Neural progenitor cell (in vitro differentiated cells): ENCODE results near the gene ATP1B4. TPM values are rescaled to one million over a fixed set of nuclear protein-coding genes. Genes with fewer than 3 reads are reported as not detected.
A peak's percentile ranks its signal among the peaks of the same experiment; 100 is the strongest.

Experiments used
- DNase-seq: peaks from one replicate; pipeline ENCODE4 v3.0.0-alpha.2; 2016; ENCODE audit warnings: low spot score
- H2AFZ ChIP-seq: fragments of 200-600 bp; sonication (generic); replicated peaks from 2 replicates; pipeline ENCODE4 v1.6.1; 2016; ENCODE audit warnings: antibody characterized with exemption
- H3F3A ChIP-seq: fragments of 200-600 bp; sonication (generic); 2 replicates; pipeline ENCODE4 v1.6.1; 2016; ENCODE audit warnings: antibody characterized with exemption, low read depth
- H3K27ac ChIP-seq: fragments of 200-600 bp; sonication (generic); 2 replicates; pipeline ENCODE4 v1.5.1; 2016; ENCODE audit warnings: mild to moderate bottlenecking
- H3K27me3 ChIP-seq: fragments of 200-600 bp; sonication (generic); 2 replicates; pipeline ENCODE4 v1.6.1; 2016; ENCODE audit warnings: mild to moderate bottlenecking, moderate library complexity
- H3K36me3 ChIP-seq: fragments of 200-600 bp; sonication (generic); 2 replicates; pipeline ENCODE4 v1.5.1; 2016
- H3K4me1 ChIP-seq: fragments of 200-600 bp; sonication (generic); 2 replicates; pipeline ENCODE4 v1.6.1; 2016; ENCODE audit warnings: mixed run types
- H3K4me2 ChIP-seq: fragments of 200-600 bp; sonication (generic); 2 replicates; pipeline ENCODE4 v1.6.1; 2016
- H3K4me3 ChIP-seq: fragments of 200-600 bp; sonication (generic); 2 replicates; pipeline ENCODE4 v1.5.1; 2016
- H3K79me2 ChIP-seq: fragments of 200-600 bp; sonication (generic); 2 replicates; pipeline ENCODE4 v1.6.1; 2016; ENCODE audit warnings: low read depth
- H3K9ac ChIP-seq: fragments of 200-600 bp; sonication (generic); 2 replicates; pipeline ENCODE4 v1.6.1; 2016
- H3K9me3 ChIP-seq: fragments of 200-600 bp; sonication (generic); 2 replicates; pipeline ENCODE4 v1.5.1; 2016; ENCODE audit warnings: low read depth
- H4K20me1 ChIP-seq: fragments of 200-600 bp; sonication (generic); 2 replicates; pipeline ENCODE4 v1.6.1; 2016; ENCODE audit warnings: low read depth
- H3K27ac Mint-ChIP-seq: 3 replicates; pipeline ENCODE4 v1.8.0; 2021; ENCODE audit warnings: mixed read lengths
- H3K27me3 Mint-ChIP-seq: 2 replicates; pipeline ENCODE4 v1.8.0; 2022; ENCODE audit warnings: low read depth, mild to moderate bottlenecking, inconsistent platforms, moderate library complexity, mixed read lengths; ENCODE audit not compliant: insufficient read depth
- H3K36me3 Mint-ChIP-seq: 3 replicates; pipeline ENCODE4 v1.8.0; 2021; ENCODE audit warnings: mixed read lengths
- H3K4me1 Mint-ChIP-seq: 3 replicates; pipeline ENCODE4 v1.8.0; 2021; ENCODE audit warnings: mixed read lengths
- H3K4me3 Mint-ChIP-seq: 3 replicates; pipeline ENCODE4 v1.8.0; 2021; ENCODE audit warnings: mild to moderate bottlenecking, moderate library complexity, mixed read lengths
- H3K9me3 Mint-ChIP-seq: 3 replicates; pipeline ENCODE4 v1.8.0; 2020; ENCODE audit warnings: mixed read lengths
- EZH2 ChIP-seq: fragments of 200-600 bp; sonication (generic); IDR thresholded peaks from 2 replicates; pipeline ENCODE4 v1.6.1; 2017; ENCODE audit warnings: antibody characterized with exemption, mild to moderate bottlenecking, moderate library complexity
- EZH2phosphoT487 ChIP-seq: fragments of 200-600 bp; sonication (generic); IDR thresholded peaks from 2 replicates; pipeline ENCODE4 v1.6.1; 2017; ENCODE audit warnings: antibody characterized with exemption
- total RNA-seq: library from RNA; depleted of rRNA; stranded (reverse); fragments of >200 nt; gene quantifications from 2 replicates; pipeline ENCODE4 v1.2.3, GENCODE V29; 2015; ENCODE audit warnings: low replicate concordance
- TF ChIP-seq, protein P1 (sequence below): fragments of 200-600 bp; sonication (generic); IDR thresholded peaks from 2 replicates; pipeline ENCODE4 v1.5.1; 2017; ENCODE audit warnings: antibody characterized with exemption, mild to moderate bottlenecking

Gene ATP1B4
- total RNA-seq, 1 donor from 2014 or later: not detected

DNA sequence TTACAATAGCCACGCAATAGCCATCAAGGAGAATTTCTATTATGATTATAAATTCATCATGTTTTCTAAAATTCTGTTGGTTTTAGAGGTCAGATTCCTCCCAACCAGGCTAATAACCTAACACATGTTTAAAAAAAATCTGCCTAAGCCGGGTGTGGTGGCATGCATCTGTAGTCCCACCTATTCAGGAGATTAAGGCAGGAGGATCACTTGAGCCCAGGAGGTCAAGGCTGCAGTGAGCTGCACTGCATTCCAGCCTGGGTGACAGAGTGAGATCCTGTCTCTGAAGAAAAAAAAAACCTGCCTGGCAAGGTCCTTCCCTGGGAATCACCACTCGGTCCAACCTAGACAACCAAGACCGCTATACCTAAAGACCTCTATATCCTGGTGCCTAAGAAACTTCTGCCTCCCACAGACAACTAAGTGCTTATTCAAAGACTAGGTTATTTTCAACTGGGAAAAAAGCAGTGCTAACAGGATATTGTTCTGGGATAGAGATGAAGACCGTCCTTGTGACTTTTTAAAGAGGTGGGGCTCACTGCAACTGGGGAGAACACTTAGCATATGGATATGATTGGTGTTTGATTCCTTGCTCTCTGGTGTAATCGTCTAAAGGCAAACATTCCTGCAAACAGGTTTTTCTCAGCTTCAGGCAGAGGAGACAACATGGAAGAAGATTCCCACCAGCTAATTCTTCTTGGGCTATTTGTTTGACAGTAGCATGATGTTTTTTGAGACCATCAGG lies 18.2 kb downstream of the ATP1B4 start:
- H3K9me3 ChIP-seq: no peaks in the 10 kb centered on the region
- no peak overlapping the region for H3K27ac ChIP-seq
- Mint-ChIP-seq H3K27me3 (peaks cover 2% of the 10 kb centered on the region), H3K36me3 (no peaks in the 10 kb centered on the region), H3K4me1 (no peaks in the 10 kb centered on the region), H3K4me3 (no peak overlapping the region), H3K27ac (no peak overlapping the region), H3K9me3 (peaks cover 2% of the 10 kb centered on the region)
- no peak overlapping the region for H2AFZ ChIP-seq
- no peaks in the 10 kb centered on the region for H3F3A ChIP-seq
- H3K4me1 ChIP-seq: no peaks in the 10 kb centered on the region
- no peaks in the 10 kb centered on the region for H3K27me3 ChIP-seq
- H3K36me3 ChIP-seq: no peaks in the 10 kb centered on the region
- no peak for DNase-seq
- no peaks in the 10 kb centered on the region for H4K20me1 ChIP-seq
- no peak overlapping the region for H3K4me2 ChIP-seq
- no peak for TF ChIP-seq EZH2
- TF ChIP-seq, protein P1, sequence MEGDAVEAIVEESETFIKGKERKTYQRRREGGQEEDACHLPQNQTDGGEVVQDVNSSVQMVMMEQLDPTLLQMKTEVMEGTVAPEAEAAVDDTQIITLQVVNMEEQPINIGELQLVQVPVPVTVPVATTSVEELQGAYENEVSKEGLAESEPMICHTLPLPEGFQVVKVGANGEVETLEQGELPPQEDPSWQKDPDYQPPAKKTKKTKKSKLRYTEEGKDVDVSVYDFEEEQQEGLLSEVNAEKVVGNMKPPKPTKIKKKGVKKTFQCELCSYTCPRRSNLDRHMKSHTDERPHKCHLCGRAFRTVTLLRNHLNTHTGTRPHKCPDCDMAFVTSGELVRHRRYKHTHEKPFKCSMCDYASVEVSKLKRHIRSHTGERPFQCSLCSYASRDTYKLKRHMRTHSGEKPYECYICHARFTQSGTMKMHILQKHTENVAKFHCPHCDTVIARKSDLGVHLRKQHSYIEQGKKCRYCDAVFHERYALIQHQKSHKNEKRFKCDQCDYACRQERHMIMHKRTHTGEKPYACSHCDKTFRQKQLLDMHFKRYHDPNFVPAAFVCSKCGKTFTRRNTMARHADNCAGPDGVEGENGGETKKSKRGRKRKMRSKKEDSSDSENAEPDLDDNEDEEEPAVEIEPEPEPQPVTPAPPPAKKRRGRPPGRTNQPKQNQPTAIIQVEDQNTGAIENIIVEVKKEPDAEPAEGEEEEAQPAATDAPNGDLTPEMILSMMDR: no peak
- TF ChIP-seq EZH2phosphoT487: no peak
- H3K79me2 ChIP-seq: no peaks in the 10 kb centered on the region
- no peak overlapping the region for H3K4me3 ChIP-seq
- H3K9ac ChIP-seq: no peak overlapping the region

DNA sequence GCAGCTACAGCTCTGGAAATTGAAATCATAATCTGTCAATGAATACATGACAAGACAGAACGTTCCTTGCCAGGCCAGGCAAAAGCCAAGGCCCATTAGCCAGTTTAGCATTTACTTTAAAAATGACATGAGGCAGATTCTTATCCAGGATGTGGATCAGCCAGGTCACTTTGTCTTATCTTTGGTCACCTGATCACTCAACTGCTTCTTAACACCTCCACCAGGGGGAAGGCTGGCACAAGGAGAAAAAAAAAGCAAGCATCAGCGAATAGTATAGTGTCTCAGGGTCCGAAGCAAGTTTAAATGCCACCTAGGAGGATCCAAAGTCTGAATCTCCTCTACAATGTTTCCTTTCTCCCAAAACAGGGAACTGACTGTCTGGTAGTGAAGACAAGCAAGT lies 18.8 kb downstream of the ATP1B4 start:
- Mint-ChIP-seq H3K4me3 (no peak overlapping the region), H3K9me3 (peaks cover 2% of the 10 kb centered on the region), H3K4me1 (no peaks in the 10 kb centered on the region), H3K27me3 (peaks cover 2% of the 10 kb centered on the region), H3K27ac (no peak overlapping the region), H3K36me3 (no peaks in the 10 kb centered on the region)
- no peaks in the 10 kb centered on the region for H3K4me1 ChIP-seq
- no peaks in the 10 kb centered on the region for H4K20me1 ChIP-seq
- no peaks in the 10 kb centered on the region for H3K9me3 ChIP-seq
- H3K27ac ChIP-seq: no peak overlapping the region
- H3F3A ChIP-seq: no peaks in the 10 kb centered on the region
- TF ChIP-seq, protein P1: peak; percentile 46
- no peak for TF ChIP-seq EZH2
- no peak for TF ChIP-seq EZH2phosphoT487
- peak; percentile 34 for DNase-seq
- H3K79me2 ChIP-seq: no peaks in the 10 kb centered on the region
- H3K27me3 ChIP-seq: no peaks in the 10 kb centered on the region
- no peaks in the 10 kb centered on the region for H3K36me3 ChIP-seq
- no peak overlapping the region for H3K9ac ChIP-seq
- no peak overlapping the region for H2AFZ ChIP-seq
- no peak overlapping the region for H3K4me2 ChIP-seq
- no peak overlapping the region for H3K4me3 ChIP-seq

DNA sequence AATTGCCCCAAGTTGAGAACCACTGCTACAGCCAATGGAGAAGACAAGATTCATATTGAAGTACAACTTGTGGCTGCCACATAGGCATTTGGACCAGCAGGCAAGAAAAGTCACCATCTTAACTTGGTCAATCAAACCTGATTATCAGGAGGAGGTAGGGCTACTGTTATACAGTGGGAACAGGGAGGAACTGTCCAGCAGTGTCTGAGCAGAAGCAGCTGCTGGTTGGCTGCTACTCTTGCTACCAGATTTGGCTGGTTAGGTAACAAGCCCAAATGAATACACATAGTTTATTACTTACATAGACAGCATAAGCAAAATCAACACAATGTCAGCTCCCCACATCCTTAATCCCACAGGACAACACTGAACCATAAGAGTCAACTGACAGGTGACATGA lies 39.4 kb downstream of the ATP1B4 start:
- Histone ChIP-seq H3K9ac (no peak overlapping the region), H3K79me2 (no peaks in the 10 kb centered on the region), H3K27ac (no peak overlapping the region), H3K4me3 (no peak overlapping the region), H3F3A (no peaks in the 10 kb centered on the region), H4K20me1 (no peaks in the 10 kb centered on the region), H3K36me3 (no peaks in the 10 kb centered on the region), H3K9me3 (no peaks in the 10 kb centered on the region), H2AFZ (no peak overlapping the region), H3K27me3 (no peaks in the 10 kb centered on the region), H3K4me2 (no peak overlapping the region), H3K4me1 (no peaks in the 10 kb centered on the region)
- no peaks in the 10 kb centered on the region for H3K36me3 Mint-ChIP-seq
- TF ChIP-seq EZH2 (no peak), EZH2phosphoT487 (no peak)
- TF ChIP-seq, protein P1: no peak
- DNase-seq: no peak
- H3K27ac Mint-ChIP-seq: no peak overlapping the region
- no peak overlapping the region for H3K4me3 Mint-ChIP-seq
- H3K27me3 Mint-ChIP-seq: no peaks in the 10 kb centered on the region
- H3K4me1 Mint-ChIP-seq: no peaks in the 10 kb centered on the region
- peaks cover 6% of the 10 kb centered on the region for H3K9me3 Mint-ChIP-seq
